Breast epithelium (tissue), 3 donors: ENCODE measurements around the gene CACNB2.

Experiments
- POLR2A ChIP-seq: fragments of 450-650 bp; IDR thresholded peaks from one replicate; pipeline ENCODE4 v1.6.1; 2016; ENCODE audit warnings: antibody characterized with exemption, mild to moderate bottlenecking, moderate library complexity
- POLR2AphosphoS5 ChIP-seq, 3 donors: sonication (generic); formaldehyde crosslinking; IDR thresholded peaks; one replicate each; pipeline ENCODE4 v1.6.1; 2017; ENCODE audit warnings: antibody characterized with exemption in 3 of 3
- TF ChIP-seq, protein P1 (sequence below), 3 donors: fragments of 450-650 bp; IDR thresholded peaks; one replicate each; pipeline ENCODE4 v1.5.1; 2016 to 2017; ENCODE audit warnings: antibody characterized with exemption in 3 of 3, mild to moderate bottlenecking in 3 of 3, moderate library complexity in 3 of 3

DNA sequence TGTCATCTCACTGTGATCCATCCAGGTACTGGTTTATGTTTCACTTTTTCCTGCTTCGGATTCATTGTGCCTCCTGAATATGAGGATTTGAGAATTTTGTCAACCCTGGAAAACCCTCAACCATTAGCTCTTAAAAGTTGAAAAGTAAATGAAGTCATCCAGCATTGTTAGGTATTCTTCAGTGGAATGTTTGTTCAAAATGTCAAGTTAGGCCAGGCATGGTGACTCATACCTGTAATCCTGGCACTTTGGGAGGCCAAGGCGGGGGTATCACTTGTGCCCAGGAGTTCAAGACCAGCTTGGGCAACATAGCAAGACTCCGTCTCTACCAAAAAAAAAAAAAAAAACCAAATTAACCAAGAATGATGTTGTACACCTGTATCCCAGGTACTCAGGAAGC, 289.1 kb downstream of the CACNB2 start:
- TF ChIP-seq, protein P1, sequence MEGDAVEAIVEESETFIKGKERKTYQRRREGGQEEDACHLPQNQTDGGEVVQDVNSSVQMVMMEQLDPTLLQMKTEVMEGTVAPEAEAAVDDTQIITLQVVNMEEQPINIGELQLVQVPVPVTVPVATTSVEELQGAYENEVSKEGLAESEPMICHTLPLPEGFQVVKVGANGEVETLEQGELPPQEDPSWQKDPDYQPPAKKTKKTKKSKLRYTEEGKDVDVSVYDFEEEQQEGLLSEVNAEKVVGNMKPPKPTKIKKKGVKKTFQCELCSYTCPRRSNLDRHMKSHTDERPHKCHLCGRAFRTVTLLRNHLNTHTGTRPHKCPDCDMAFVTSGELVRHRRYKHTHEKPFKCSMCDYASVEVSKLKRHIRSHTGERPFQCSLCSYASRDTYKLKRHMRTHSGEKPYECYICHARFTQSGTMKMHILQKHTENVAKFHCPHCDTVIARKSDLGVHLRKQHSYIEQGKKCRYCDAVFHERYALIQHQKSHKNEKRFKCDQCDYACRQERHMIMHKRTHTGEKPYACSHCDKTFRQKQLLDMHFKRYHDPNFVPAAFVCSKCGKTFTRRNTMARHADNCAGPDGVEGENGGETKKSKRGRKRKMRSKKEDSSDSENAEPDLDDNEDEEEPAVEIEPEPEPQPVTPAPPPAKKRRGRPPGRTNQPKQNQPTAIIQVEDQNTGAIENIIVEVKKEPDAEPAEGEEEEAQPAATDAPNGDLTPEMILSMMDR (IDR thresholded peaks at IDR 0.05) = no peak
- TF ChIP-seq POLR2AphosphoS5 (IDR thresholded peaks at IDR 0.05) = no peak
- TF ChIP-seq POLR2A = no peak
